ENCODE data around the gene NLRP7. TPM values are rescaled to one million over a fixed set of nuclear protein-coding genes. Genes with fewer than 3 reads are reported as not detected.

The NLRP7 gene
- polyA plus RNA-seq, 1 donor: not detected

DNA sequence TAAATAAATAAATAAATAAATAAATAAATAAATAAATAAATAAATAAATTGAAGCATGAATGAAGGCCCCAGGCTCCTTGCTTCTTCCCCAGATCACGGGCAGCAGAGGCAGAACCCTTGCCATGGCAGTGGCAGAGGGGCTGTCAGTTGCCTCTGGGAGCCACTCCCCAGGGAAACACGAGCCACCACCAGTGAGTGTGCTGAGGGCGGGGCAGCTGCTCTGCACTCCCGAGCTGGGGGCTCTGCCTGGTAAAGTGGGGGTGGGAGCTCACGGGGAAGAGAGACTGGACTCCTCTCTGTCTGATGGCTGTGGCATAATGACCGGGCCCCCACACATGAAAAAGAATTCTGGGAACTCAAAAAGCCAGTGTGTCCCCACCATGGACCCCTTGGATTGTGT, 65.4 kb downstream of the NLRP7 start:
- Histone ChIP-seq H3K27ac (ENCODE audit: low read length) (no peak overlapping the region), H3K9me3 (ENCODE audit: control insufficient read depth, low read depth, low read length) (no peaks in the 10 kb centered on the region), H3K4me1 (ENCODE audit: control insufficient read depth, insufficient read depth, low read length) (no peaks in the 10 kb centered on the region), H3K27me3 (ENCODE audit: control insufficient read depth, insufficient read depth, low read length) (peaks cover 7% of the 10 kb centered on the region), H3K36me3 (ENCODE audit: control insufficient read depth, insufficient read depth, low read length) (no peaks in the 10 kb centered on the region), H3K4me3 (ENCODE audit: low read length) (no peak overlapping the region)
- no CpG with 5 or more reads among the region's 6 CpGs for WGBS (ENCODE audit: insufficient coverage, low lambda C conversion rate)
- DNase-seq: no peak

GRCh38 chr19:54877471-54877870, 69.9 kb downstream of the NLRP7 start:
- no peak overlapping the region for H3K4me3 ChIP-seq (ENCODE audit: low read length)
- H3K36me3 ChIP-seq (ENCODE audit: control insufficient read depth, insufficient read depth, low read length): no peaks in the 10 kb centered on the region
- DNase-seq: no peak
- H3K9me3 ChIP-seq (ENCODE audit: control insufficient read depth, low read depth, low read length): no peaks in the 10 kb centered on the region
- peaks cover 7% of the 10 kb centered on the region for H3K27me3 ChIP-seq (ENCODE audit: control insufficient read depth, insufficient read depth, low read length)
- 71% methylated on average over 1 of the region's 3 CpGs for WGBS (ENCODE audit: insufficient coverage, low lambda C conversion rate)
- H3K27ac ChIP-seq (ENCODE audit: low read length): no peak overlapping the region
- H3K4me1 ChIP-seq (ENCODE audit: control insufficient read depth, insufficient read depth, low read length): no peaks in the 10 kb centered on the region

GRCh38 chr19:54875506-54875905, 71.8 kb downstream of the NLRP7 start:
- no peak for DNase-seq
- Histone ChIP-seq H3K27ac (ENCODE audit: low read length) (no peak overlapping the region), H3K4me3 (ENCODE audit: low read length) (no peak overlapping the region), H3K27me3 (ENCODE audit: control insufficient read depth, insufficient read depth, low read length) (no peaks in the 10 kb centered on the region), H3K36me3 (ENCODE audit: control insufficient read depth, insufficient read depth, low read length) (no peaks in the 10 kb centered on the region), H3K9me3 (ENCODE audit: control insufficient read depth, low read depth, low read length) (no peaks in the 10 kb centered on the region), H3K4me1 (ENCODE audit: control insufficient read depth, insufficient read depth, low read length) (no peaks in the 10 kb centered on the region)
- 50% methylated on average over 1 of the region's 2 CpGs for WGBS (ENCODE audit: insufficient coverage, low lambda C conversion rate)

DNA sequence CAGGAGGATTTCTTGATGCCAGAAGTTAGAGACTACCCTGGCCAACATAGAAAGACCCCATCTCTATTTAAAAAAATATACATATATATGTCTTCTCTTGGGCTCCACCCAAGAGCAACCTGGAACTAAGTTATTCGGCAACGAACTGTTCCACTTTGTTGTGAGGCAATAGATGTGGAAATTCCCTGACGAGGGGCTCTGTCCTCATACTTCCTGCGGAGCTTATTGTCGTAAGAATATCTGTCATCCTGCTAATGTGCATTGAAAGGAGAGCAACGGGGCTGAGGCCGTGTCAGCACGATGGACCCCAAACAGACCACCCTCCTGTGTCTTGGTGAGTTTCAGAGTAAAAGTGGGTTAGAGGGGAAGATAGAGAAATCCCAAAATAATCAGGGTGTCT, 73.3 kb downstream of the NLRP7 start, which contains the start of gene FCAR:
TSS of gene FCAR (plus strand) at position 246 of the 400 bp plus-strand sequence. CDS start at position 301, 55 bp downstream.
- no CpG with 5 or more reads among the region's 8 CpGs for WGBS (ENCODE audit: insufficient coverage, low lambda C conversion rate)

More for the DNA sequence above, 73.3 kb downstream of the NLRP7 start, which contains the start of gene FCAR:
- Histone ChIP-seq H3K27ac (ENCODE audit: low read length) (no peak within 1 kb of the TSS), H3K36me3 (ENCODE audit: control insufficient read depth, insufficient read depth, low read length) (no peaks in the 10 kb centered on the region), H3K4me3 (ENCODE audit: low read length) (no peak within 1 kb of the TSS), H3K4me1 (ENCODE audit: control insufficient read depth, insufficient read depth, low read length) (no peaks in the 10 kb centered on the region), H3K27me3 (ENCODE audit: control insufficient read depth, insufficient read depth, low read length) (no peaks in the 10 kb centered on the region), H3K9me3 (ENCODE audit: control insufficient read depth, low read depth, low read length) (no peaks in the 10 kb centered on the region)
- DNase-seq: no peak

Other genes with a start within 250 kb of the NLRP7 start
- gene KIR3DL3, start 223.1 kb downstream of the NLRP7 start, polyA plus RNA-seq: not detected
- gene KIR2DL3, start 209.0 kb downstream of the NLRP7 start, polyA plus RNA-seq: 0.27 TPM
- 0.27 TPM for gene KIR2DL1, start 177.7 kb downstream of the NLRP7 start, polyA plus RNA-seq
- gene KIR2DL4, start 143.9 kb downstream of the NLRP7 start, polyA plus RNA-seq: 0.94 TPM
- 0.15 TPM for gene KIR3DL1, start 131.1 kb downstream of the NLRP7 start, polyA plus RNA-seq
- 0.30 TPM for gene KIR2DS4, start 114.9 kb downstream of the NLRP7 start, polyA plus RNA-seq
- not detected for gene KIR3DL2, start 97.1 kb downstream of the NLRP7 start, polyA plus RNA-seq
- not detected for gene FCAR, start 73.3 kb downstream of the NLRP7 start, polyA plus RNA-seq
- 1.1 TPM for gene NCR1, start 41.4 kb downstream of the NLRP7 start, polyA plus RNA-seq
- 12.6 TPM for gene NLRP2, start 18.8 kb upstream of the NLRP7 start, polyA plus RNA-seq
- 0.13 TPM for gene GP6, start 90.7 kb upstream of the NLRP7 start, polyA plus RNA-seq
- 19.9 TPM for gene RDH13, start 115.6 kb upstream of the NLRP7 start, polyA plus RNA-seq
- 20.9 TPM for gene EPS8L1, start 128.3 kb upstream of the NLRP7 start, polyA plus RNA-seq
- 94.4 TPM for gene PPP1R12C, start 170.1 kb upstream of the NLRP7 start, polyA plus RNA-seq
- 10.2 TPM for gene TNNT1, start 201.7 kb upstream of the NLRP7 start, polyA plus RNA-seq
- 0.88 TPM for gene TNNI3, start 210.2 kb upstream of the NLRP7 start, polyA plus RNA-seq
- 0.99 TPM for gene DNAAF3, start 219.1 kb upstream of the NLRP7 start, polyA plus RNA-seq
- 9.1 TPM for gene SYT5, start 232.8 kb upstream of the NLRP7 start, polyA plus RNA-seq